NCI-H1436 (cell line): Measurements from ENCODE around the gene KSR2.
"Not testable (repeated sequence)": the region's sequence is repeated elsewhere in the genome, so short reads cannot be mapped to it uniquely, and the experiment has no call there.

Experiments used
- DNase-seq: peaks from one replicate; lab custom pipeline; 2025; lab: John Stamatoyannopoulos, UW

Gene KSR2

GRCh38 chr12:117821480-117822175, 147.2 kb downstream of the KSR2 start:
- no peak for DNase-seq

- no peak for DNase-seq
Observed at GRCh38 chr12:117820216-117820907, 148.4 kb downstream of the KSR2 start.

DNA sequence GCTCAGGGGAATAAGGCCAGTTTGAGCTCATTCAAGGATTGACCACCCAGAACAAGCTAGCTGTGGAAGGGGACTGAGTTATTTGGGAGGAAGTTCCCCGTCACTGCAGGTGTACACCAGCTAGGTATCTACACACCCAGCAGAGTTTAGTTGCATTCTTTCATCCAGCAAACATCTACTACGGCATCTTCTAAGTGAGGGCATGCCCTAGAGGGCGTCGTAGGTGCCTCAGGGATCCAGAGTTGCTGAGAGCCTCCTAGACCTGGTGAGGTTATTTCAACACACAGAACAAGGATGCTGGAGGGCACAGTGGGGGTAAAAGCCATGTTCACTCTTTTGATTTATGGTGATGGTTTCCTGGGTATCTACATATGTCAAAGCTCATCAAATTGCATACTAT, 149.6 kb downstream of the KSR2 start:
- no peak for DNase-seq

GRCh38 chr12:117818400-117818799, 150.4 kb downstream of the KSR2 start:
- no peak for DNase-seq

DNA sequence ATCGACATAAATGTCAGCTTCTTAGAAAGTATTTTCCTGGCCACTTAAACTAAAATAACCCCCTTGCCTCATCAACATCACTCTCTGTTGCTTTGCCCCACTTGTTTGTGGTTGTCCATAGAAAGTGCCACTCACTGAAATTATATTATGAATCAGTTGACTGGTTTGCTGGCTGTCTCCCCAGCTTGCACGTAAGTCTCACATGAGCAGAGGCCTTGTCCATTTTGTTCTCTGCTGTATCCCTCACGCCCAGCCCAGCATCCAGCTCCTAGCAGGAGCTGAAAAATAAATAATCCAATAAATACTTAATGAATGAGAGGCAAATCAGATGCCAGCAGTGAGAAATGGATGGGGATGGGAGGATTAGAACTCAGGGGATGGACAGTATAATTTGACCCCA, 159.3 kb downstream of the KSR2 start:
- DNase-seq, result no peak

- no peak for DNase-seq
Observed at GRCh38 chr12:117807946-117808345, 160.8 kb downstream of the KSR2 start.

- DNase-seq, result no peak
Observed at GRCh38 chr12:117807355-117807754, 161.4 kb downstream of the KSR2 start.

GRCh38 chr12:117805865-117806264, 162.9 kb downstream of the KSR2 start:
- no peak for DNase-seq

- DNase-seq, result no peak
Observed at GRCh38 chr12:117803001-117803400, 165.8 kb downstream of the KSR2 start.

DNA sequence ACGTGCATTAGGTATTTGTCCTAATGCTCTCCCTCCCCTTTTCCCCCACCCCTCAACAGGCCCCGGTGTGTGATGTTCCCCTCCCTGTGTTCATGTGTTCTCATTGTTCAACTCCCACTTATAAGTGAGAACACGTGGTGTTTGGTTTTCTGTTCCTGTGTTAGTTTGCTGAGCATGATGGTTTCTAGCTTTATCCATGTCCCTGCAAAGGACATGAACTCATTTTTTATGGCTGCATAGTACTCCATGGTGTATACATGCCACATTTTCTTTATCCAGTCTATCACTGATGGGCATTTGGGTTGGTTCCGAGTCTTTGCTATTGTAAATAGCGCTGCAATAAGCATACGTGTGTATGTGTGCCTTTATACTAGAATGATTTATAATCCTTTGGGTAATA, 168.1 kb downstream of the KSR2 start:
- DNase-seq, result not testable (repeated sequence)

DNA sequence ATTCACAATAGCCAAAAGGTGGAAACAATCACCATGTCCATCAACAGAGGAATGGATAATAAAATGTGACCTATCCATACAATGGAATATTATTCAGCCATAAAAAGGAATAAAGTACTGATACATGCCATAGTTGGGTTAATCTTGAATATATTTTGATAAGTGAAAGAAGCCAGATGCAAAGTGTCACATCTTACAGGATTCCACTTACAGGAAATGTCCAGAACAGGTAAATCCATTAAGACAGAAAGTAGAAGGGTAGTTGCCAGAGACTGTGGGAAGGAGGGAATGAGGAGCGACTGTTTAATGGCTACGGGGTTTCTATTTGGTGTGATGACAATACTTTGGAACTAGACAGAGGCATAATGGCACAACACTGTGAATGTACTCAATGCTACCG, 171.6 kb downstream of the KSR2 start:
- no peak for DNase-seq

DNA sequence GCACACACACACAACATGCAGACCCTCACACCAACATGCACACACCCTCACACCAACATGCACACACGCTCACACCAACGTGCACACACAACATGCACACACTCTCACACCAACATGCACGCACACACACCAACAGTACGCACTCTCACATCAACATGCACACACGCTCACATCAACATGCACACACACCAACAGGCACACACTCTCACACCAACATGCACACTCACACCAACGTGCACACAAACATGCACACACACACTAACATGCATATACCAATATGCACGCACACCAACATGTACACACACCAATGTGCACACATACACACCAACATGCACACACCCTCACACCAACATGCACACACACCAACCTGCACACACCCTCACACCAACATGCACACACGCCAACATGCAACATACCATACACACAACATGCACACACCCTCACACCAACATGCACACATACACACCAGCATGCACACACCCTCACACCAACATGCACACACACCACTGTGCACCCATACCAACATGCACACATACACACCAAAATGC, 175.8 kb downstream of the KSR2 start:
- no peak for DNase-seq

GRCh38 chr12:117792471-117792870, 176.3 kb downstream of the KSR2 start:
- DNase-seq, result no peak

DNA sequence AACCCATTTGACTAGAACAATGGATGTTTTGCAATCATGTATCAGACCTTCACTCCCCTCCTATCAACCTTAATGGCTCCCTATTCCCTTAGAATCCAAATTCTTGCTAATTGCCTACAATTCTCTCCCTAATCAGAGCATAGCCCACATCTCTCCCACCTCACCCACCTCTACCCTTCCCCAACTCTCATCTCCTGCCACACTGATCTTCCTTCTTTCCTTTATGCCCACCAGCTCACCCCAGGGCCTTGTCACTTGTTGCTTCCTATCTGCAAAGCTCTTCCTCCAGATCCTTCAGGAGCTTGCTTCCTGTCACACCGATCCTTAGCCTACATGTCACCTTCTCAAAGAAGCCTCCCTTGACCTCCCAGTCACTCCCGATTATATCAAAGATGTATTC, 177.8 kb downstream of the KSR2 start:
- no peak for DNase-seq

GRCh38 chr12:117790198-117790597, 178.6 kb downstream of the KSR2 start:
- no peak for DNase-seq

DNA sequence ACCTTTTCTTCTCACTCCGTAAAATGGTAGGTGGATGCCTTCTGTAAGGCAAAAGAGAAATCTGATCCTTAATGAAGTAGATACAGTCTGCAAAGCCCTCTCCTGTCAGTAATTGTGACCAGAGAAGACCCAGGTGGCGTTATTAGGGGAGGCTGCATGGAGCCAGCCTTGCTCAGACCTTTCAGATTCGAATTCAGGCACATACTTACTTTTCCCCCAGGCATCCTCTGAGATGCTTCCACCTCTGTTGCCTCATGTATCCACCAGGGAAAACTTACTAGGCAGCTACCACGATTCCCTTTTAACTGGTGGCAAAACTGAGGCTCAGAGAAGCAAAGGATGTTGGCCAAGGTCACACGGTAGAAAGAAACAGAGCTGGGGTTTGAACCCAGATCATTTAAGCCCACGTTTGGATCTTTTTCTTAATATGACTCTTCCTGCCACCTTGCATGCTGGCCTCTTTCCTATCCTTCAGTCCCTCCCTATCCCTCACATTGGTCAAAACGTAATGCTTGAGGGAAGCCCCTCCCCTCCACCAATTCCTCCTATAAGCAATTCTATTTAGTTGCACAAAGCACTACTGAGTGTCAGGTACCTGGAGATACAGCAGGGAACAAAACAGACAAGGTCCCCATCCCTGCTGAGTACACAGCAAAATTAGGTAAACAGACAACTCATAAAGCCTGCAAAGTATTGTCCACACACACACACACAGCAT, 179.4 kb downstream of the KSR2 start:
- DNase-seq, result no peak

DNA sequence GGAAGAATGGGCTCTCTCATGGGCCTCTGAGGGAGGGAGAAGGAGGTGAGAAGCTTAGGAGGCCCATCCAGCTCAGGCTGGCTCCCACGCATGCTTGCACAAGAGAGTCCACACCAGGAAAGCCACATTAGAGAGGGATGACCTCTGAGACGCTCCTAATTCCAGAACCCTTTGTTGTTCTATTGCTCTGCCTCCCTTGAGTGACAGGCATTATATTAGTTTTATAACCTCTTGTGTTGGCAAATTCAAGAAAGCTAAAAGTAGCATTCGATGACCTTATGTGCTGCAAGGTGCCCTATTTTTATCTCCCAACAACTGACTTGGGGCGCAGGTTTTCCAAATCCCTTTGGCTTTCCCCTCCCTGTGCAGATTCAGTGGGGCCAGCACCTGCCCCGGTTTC, 190.1 kb downstream of the KSR2 start:
- no peak for DNase-seq

GRCh38 chr12:117774941-117775775, 193.6 kb downstream of the KSR2 start:
- DNase-seq, result no peak

GRCh38 chr12:117768860-117769259, 199.9 kb downstream of the KSR2 start:
- DNase-seq, result no peak

DNA sequence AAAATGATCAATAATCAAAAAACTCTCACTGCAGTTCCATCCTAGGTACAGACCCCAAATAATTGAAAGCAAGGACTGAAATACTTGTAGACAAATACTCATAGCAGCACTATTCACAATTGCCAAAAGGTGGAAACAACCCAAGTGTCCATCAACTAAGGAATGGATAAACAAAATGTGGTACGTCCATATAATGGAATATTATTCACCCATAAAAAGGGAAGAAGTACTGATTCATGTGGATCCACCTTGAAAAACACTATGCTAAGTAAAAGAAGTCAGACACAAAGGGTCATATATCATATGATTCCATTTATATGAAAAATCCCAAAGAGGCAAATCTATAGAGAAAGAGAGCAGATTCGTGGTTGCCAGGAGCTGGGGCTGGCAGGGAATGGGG, 202.8 kb downstream of the KSR2 start:
- no peak for DNase-seq

DNA sequence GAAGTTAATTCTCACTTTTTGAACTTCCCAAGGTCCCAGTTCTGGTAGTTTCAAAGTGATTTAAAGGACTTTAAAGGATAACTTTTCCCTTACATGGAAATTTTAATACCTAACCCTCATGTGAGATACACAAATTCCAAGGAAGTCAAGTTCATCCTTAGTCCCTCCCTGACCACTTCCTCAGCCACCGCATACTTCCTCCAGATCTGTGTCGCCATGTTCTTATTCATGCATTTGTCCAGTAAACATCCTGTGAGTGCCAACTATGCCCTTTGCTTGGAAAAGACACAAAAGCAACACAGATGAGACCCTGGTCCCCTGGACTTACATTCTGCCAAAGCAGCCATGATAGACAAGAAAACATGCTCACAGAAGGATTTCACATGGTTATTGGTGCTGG, 206.6 kb downstream of the KSR2 start:
- no peak for DNase-seq

DNA sequence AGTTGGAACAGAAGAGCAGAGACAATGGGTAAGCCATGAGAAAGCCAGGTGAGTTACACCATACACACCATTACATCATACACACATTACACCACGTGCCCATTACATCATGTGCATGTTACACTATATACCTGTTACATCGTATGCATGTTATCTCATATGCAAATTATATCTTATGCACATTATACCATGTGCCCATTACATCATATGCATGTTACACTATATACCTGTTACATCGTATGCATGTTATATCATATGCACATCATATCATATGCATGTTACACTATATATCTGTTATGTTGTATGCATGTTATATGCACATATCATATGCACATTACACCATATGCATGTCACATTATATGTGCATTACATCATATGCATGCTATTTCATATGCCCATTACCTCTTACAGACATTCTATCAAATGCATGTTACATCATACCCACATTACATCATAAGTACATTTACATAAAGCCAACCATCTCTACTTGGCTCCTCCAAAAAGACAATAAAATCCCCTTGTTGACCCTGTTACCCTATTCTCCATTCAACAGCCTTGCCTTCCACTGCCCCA, 207.2 kb downstream of the KSR2 start:
- DNase-seq, result no peak
